Measurements from ENCODE around the gene CEMIP2. TPM values are rescaled to one million over a fixed set of nuclear protein-coding genes. Genes with fewer than 3 reads are reported as not detected.

The CEMIP2 gene
- total RNA-seq, 1 donor from 2014 or later: 108 TPM

DNA sequence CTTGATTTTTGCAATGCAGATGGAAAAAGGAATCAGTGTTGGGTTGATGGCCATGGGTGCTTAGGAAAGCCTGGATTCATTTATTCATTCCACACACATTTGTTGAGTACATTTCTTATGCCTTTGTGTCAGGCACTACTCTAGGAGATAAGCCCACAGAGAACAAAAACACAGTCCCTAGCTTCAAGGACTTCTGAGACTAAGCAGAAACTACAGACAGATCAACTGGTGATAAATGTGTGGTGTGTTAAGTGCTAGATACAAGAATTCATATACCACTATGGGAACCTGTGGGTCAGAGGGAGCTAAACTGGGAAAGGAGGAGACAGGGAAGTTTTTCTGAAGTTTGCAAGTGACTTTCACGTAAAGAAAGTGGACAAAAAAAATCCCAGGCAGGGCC lies 119.9 kb downstream of the CEMIP2 start:
- no peak for DNase-seq (ENCODE audit: low spot score)

GRCh38 chr9:71647094-71647591 lies 121.2 kb downstream of the CEMIP2 start:
- DNase-seq (ENCODE audit: low spot score): no peak

DNA sequence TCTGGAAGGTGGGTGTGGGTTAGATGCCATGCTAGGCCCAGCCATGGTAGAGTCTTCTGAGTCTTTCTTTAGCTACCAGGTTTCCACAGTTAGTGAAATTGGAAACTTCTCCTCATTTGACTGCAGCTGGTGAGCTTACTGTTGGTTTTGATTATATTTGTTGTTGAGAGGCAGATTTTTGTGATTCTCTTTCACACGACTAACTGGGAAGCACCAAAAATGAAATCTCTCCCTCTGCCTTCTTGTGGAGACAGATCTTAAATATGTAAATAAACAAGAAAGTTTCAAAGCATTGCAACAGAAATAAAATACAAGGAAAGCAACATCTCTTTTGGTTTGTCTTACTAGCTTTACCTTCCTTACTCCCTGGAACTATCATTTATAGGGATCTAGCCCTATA lies 122.2 kb downstream of the CEMIP2 start:
- no peak for DNase-seq (ENCODE audit: low spot score)

GRCh38 chr9:71644819-71645362 lies 123.4 kb downstream of the CEMIP2 start:
- DNase-seq (ENCODE audit: low spot score): no peak

GRCh38 chr9:71643330-71643729 lies 125.0 kb downstream of the CEMIP2 start:
- DNase-seq (ENCODE audit: low spot score): no peak

GRCh38 chr9:71642056-71642455 lies 126.3 kb downstream of the CEMIP2 start:
- DNase-seq (ENCODE audit: low spot score): no peak

GRCh38 chr9:71638627-71639026 lies 129.7 kb downstream of the CEMIP2 start:
- no peak for DNase-seq (ENCODE audit: low spot score)

- no peak for DNase-seq (ENCODE audit: low spot score)
Measured at GRCh38 chr9:71637926-71638325, 130.4 kb downstream of the CEMIP2 start.

DNA sequence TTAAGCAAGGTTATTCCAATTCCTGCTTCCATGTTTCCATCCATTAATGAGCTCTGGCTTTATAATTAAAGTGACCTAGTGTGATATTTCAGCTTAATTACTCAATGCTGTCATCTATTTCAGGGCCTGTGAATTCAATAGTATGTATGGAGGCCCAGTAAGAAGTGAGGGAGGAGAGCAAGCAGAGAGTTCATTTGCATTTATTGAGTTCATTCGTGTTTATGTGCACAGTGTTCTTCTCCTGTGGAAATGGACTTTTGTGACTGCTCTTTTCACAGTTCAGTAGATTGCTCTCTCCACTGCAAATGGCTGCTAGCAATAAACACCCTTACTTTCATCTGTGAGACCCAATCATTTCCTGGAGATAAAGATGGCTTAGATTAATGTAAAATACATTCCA lies 130.9 kb downstream of the CEMIP2 start:
- no peak for DNase-seq (ENCODE audit: low spot score)

DNA sequence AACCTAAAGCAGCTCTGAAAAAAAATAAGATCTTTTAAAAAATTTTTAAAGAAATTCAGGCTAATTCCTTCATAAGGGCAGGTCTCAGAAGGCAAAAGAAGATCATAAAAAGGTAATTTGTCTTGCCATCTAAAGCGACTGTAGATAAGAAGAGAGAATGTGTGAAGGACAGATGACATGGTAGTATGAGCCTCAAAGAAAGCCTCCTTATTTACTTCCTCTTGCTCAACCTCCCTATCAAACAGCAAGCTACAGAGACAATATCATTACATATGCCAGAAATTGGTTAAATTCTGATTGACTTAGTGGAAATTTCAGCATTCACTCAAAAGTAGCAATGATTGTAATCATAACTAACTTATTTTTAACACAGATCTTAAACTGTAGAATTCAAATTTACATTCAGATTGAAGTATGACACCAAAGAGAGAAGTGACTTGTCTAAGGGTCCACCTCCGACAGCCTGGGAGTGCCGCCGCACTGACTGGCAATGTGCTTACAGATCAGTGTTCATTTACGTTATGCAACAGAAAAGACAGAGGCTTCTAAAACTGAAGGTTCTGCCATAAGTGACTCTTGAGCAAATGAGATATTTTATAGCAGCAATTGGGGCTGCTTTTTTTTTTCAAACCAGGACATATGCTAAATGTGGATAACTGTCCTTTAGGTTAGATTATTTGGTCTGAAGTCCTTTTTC lies 132.0 kb downstream of the CEMIP2 start:
- no peak for DNase-seq (ENCODE audit: low spot score)

GRCh38 chr9:71634752-71635151 lies 133.6 kb downstream of the CEMIP2 start:
- DNase-seq (ENCODE audit: low spot score): no peak

Other genes with a start within 250 kb of the CEMIP2 start
- gene ABHD17B, start 142.7 kb upstream of the CEMIP2 start, total RNA-seq: 14.3 TPM
- gene C9orf85, start 143.1 kb upstream of the CEMIP2 start, total RNA-seq: 6.7 TPM

All from mesenteric fat pad (tissue), 1 donor.